ENCODE data around the gene HELZ2.
"Not testable (repeated sequence)": the region's sequence is repeated elsewhere in the genome, so short reads cannot be mapped to it uniquely, and the experiment has no call there.

HELZ2 gene

DNA sequence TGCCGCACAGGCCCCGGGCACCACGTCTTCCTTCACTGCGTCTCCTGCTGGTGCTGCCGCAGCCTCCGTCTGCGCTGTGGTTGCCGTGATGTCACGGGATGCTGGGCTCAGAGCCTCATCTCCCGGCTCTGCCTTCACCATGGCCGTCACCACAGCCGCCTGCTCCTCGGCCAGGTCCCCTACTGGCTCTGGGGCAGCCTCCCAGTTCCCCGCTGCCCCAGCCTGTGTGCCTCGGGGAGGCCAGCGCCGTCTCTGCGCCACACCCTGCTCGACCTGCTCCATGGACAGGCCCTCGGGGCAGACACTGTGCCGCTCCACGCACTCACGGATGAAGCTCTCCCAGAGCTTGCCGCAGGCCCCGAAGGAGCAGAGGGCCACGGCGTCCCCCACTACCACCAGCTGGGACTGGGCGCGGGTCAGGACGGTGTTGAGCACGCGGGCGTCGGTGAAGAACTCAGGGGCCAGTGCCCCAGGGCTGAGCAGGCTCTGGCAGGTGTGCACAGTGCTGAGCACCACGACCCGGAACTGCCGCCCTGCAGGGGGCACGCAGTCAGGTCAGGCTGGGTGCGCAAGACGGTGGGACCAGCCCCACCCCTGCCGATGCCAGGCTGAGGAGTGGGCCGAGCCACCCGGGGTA is 8.2 kb downstream of the HELZ2 start:
- DNase-seq (ENCODE audit: low read depth in 1 of 2, low spot score in 1 of 2): no peak

DNA sequence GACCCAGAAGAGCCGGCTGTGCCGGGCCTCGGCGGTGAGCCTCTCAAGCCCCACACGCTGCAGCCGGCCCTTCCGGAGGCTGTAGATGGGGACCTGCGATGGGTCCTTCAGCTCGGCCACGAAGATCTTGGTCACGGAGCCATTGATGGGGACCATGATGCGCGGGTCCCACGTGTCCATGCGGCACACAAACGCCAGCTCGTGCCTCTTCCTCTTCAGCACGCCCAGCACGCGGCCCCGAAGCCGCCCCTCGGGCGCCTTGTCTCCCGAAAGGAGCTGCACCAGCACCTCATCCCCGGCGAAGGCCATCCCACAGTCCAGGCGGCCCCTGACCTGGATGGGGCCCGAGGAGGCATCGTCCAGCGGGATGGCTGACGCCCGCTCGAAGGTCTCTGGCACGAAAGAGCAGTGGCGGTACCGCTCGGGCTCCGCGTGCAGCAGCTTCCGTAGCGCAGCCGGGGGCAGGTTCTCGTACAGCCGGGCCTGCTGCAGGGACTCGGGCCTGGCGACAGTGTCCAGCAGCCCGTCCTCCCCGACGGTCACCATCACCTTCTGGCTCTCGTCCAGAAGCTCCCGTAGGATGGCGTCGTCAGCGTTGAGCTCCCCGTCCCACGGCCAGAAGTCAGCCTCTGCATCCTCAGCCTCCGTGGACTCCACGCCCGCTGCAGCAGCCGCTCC is 8.9 kb downstream of the HELZ2 start:
- DNase-seq (ENCODE audit: low read depth in 1 of 2, low spot score in 1 of 2): no peak

DNA sequence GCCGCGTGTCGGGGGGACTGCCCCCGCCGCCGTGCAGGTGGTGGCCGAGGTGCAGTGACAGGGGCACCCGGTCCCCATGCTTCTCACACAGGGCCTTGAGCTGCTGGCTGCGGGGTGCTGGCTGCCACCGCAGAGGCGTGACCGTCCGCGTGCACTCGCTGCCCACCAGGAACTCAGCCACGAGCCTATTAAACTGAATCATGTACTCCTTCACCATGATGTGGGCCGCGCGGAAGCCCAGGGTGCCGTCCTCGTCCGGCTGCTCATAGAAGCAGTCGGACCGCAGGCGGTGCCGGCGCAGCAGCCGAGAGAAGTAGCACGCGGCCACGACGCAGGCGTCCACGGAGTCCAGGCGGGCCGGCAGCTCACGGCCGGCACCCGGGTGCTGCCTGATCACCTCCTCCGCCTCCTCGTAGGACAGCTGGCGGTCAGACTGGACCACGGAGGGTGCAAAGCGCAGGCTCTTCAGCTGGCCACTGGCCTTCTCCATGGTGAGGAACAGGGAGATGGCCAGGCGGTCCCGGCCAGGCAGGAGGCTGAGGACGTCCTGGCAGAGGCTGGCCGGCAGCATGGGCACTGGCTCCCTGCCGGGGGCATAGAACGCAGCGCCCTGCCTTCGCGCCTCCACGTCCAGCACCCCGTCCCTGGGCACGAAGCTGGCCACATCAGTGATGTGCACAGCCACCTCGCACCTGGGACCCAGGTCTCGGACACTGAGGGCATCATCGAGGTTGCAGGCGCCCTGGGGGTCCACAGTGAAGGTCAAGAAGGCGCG is 9.8 kb downstream of the HELZ2 start:
- no peak for DNase-seq (ENCODE audit: low read depth in 1 of 2, low spot score in 1 of 2)

DNA sequence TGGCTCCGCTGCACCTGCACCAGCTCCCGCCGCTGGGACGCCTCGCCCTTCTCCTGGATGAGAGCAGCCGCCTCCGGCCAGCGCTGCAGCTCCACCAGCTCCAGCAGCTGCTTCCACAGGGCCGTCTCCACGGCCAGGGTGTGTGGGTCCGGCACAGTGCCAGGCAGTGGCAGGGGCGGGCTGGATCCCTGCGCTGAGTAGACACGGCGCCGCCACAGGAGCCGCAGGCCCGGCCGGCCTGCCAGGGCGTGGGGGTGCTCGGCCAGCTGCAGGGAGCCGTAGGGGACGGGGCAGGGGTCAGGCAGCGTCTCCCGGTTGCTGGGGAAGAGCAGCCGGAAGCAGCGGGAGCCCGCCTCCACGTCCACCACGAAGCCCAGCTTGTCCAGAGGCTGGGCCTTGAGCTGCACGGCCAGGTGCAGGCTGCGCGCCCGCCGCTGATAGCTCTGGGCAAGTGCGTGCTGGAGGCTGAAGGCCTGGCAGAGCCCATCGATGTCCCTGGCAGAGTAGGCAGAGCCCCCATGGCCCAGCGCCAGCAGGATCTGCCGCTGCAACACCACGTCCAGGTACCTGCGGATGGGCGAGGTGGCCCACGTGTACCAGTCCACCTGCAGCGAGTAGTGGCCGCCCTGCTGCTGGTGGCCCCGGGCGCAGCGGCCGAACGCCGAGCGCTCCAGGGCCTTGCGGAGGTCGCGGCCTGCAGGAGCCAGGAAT is 10.7 kb downstream of the HELZ2 start:
- DNase-seq (ENCODE audit: low read depth in 1 of 2, low spot score in 1 of 2): no peak

DNA sequence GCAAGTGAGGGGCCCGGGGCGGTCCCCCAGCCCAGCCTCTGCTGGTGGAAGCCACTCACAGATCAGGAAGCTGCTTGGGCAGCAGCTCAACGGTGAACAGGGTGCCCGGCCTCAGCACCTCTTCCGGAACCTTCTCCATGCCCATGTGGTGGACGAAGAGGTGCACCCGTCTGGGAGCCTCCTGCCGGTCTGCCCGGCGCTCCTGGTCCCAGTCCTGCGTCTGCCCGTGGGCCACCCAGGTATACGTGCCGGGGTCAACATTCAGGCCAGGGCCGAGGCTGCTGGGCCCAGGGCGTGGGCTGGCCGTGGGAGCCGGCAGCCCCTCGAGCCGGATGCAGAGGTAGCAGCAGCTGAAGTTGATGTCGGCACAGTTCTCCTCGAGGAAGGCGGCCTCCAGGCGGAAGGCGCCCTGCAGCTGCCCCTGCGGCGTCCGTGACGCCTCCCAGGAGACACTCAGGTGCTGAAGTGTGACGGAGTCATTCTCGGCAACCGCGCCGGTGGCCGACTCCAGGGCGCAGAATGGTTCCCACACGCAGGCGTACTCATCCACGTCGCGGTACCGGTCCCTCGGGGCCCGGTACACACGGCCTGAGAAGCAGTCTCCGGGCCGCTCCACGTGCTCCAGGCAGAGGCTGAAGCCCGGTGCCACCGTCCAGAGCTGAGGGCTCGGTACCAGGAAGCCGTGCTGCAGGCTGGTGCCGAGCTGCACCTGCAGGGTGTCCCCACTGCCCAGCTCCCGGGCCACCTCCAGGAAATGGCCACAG is 11.4 kb downstream of the HELZ2 start:
- no peak for DNase-seq (ENCODE audit: low read depth in 1 of 2, low spot score in 1 of 2)

DNA sequence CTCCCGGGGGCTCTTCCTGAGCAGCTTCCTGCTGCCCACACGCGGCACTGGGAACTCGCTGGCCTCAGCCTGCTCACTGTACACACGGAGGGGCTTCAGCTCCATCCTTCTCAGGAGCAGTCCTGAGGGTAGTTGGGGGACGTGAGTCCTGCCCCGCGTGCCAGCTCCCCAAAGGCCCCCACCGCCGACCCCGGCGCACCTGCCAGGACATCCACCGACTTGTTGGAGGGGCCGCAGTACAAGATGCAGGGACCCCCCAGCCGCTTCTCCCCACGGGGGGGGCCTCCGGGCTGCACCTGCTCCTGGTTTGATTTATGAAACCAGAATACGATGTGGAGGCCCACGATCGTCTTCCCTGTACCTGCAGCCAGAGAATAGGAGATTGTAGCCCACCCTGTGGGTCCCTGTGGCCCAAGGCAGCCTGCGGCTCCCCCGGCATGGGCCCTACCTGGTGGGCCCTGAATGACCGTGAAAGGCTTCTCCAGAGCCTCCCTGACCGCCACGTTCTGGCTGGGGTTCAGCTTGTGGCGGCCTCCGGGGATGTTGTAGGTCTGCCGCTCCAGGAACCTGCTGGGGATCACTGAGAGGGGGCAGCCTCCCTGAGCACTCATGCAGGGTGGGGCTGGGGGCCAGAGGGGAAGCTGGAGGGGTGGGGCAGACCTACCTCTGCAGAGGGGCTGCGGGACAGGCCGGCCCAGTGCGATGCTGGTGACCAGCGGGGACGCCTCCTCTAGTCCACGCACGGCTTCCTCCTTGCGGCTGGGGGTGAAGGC is 12.2 kb downstream of the HELZ2 start:
- no peak for DNase-seq (ENCODE audit: low read depth in 1 of 2, low spot score in 1 of 2)

DNA sequence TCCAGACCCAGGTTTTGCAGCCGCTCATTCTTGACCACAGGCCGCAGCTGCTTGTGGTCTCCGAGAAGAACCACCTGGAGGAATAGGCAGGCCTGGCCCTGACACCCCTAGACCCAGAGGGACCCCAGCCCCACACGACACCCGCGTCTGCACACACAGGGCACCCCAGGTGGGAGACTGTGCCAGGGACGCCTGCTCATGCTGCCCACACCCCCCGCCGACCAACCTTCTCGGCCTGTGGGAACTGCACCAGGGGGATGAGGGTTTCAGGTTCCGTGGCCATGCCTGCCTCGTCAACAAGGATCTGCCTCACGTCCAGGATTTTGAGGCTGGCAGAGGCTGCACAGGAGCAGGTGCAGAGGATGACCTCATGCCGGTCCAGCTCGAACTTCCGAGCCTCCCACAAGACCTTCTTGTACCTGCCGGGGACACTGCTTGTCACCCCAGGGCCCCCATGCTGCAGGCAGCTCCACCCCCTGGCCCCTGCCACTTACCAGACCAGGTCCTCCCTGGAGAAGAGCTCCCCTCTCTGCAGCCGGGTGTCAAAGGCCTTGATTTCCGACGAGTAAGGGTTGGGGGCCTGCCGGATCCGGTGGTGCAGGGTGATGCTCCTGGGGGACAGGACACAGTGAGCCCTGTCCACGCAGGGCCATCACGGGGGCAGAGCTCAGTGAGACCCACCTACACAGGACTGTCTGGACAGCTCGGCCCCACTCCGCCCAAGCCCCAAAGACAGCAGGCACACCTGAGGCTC is 13.0 kb downstream of the HELZ2 start:
- no peak for DNase-seq (ENCODE audit: low read depth in 1 of 2, low spot score in 1 of 2)

DNA sequence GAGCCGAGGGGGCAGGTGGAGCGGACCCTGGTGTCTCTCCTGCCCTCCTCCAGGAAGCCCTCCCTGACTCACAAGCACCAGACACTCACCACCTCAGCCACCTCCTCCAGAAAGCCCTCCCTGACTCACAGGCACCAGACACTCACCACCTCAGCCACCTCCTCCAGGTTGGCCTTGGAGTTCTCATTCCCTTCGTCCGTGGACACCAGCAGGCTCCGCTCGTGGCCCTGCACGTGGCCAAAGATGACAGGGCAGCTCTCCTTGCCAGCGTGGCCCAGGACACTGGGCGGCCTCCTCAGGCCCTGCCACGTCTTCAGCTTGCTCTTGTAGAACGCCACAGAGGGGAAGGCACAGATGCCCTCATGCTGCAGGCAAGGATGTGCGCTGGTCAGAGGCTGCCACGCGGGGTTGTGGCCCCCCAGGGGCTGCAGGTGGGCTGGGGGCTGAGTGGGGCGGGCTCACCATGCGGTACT is 13.7 kb downstream of the HELZ2 start:
- DNase-seq (ENCODE audit: low read depth in 1 of 2, low spot score in 1 of 2): no peak

DNA sequence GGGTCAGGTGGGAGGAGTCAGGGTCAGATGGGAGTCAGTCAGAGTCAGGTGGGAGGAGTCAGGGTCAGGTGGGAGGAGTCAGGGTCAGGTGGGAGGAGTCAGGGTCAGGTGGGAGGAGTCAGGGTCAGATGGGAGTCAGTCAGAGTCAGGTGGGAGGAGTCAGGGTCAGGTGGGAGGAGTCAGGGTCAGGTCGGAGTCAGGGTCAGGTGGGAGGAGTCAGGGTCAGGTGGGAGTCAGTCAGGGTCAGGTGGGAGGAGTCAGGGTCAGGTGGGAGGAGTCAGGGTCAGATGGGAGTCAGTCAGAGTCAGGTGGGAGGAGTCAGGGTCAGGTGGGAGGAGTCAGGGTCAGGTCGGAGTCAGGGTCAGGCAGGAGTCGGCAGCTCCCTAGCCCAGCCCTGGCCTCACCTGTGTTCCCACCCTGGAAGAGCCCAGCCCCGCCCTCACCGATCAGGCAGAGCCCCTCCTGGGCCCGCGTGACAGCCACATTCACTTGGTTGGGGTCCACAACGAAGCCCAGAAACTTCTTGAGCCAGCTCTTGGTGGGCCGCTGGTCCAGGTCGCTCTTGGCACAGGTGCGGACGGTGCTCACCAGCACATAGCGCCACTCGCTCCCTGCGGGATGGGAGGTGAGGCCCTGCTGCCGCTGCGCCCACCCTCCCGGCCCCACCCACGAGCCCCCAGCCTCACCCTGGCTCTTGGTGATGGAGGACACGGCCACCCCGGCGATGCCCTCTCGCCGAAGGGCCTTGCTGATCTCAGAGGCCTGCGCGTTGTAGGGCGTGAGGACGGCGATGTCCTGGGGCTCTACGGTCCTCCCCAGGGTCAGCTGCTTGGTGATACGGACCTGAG is 14.3 kb downstream of the HELZ2 start:
- DNase-seq (ENCODE audit: low read depth in 1 of 2, low spot score in 1 of 2): not testable (repeated sequence)

DNA sequence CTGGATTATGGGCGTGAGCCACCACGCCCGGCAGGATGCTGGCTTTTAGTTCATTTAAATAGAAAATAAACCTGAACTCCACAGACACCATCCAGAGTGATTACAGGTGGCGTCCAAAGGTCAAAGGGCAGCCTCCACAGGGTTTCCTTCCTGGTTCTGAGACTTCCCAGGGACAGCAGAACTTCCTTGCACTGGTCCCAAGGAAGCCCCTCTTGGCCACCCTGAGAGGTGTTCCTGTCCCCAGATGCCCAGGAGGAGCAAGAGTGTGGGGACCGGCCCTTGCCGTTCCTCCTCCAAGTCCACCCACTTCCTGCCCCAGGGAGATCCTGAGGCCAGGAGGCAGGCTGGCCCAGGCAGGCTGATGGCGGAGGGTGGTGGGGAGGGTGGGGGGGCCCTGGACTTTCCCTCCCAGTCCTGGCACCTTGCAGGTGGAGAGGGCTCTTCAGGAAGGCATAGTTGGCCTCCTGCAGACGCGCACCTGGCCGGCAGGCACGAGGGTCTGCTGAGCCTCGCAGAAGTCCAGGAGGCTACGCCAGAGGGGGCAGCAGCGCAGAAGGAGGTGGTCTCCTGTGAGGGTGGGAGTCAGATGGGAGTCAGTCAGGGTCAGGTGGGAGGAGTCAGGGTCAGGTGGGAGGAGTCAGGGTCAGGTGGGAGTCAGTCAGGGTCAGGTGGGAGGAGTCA is 15.1 kb downstream of the HELZ2 start:
- DNase-seq (ENCODE audit: low read depth in 1 of 2, low spot score in 1 of 2): no peak

DNA sequence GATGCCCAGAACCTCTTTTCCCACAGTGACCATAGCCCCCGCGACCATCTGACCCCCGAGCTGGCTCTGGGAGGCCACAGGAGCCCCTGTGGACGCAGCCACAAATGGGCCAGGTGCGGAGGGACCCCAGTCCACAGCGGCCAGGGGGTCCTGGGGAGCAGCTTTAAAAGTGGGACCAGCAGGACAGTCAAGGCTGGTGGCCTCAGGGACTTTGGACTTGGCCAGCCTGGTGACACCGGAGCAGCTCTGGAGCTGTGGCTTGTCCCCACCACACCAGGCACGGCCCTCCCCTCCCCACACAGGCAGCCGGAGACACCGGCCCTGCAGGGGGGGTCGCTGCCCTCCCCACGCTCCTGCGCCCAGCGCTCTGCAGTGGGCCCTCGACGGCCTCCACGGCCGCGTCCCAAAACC is 16.6 kb downstream of the HELZ2 start:
- DNase-seq (ENCODE audit: low read depth in 1 of 2, low spot score in 1 of 2): no peak

DNA sequence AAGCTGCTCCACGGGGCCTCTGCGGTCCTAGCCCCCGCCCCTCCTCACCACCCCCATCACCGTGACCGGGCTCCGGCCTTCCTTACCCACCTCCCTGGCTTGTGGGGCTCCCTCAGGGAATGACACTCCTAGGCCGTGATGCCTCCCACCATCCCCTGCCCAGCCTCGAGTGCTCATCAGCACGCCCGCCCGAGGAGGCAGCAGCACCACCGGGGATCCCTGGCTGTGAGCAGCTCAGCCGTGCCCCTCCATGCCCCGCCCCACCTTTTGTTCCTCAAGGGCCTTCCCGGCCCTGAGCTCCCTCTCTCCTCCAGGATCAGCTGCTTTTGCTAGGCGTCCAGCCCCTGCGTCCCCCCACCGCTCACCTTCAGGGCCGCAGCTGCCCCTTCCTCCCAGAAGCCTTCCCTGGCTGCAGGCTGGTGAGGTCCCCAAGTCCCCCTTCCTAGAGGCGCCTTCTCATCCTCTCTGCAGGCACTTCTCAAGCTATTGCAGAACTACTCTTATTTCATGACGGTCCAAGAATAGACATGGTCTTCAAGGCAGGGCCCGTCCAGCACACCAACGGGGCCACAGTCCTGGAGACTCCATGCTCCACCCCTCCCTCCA is 17.1 kb downstream of the HELZ2 start:
- no peak for DNase-seq (ENCODE audit: low read depth in 1 of 2, low spot score in 1 of 2)

DNA sequence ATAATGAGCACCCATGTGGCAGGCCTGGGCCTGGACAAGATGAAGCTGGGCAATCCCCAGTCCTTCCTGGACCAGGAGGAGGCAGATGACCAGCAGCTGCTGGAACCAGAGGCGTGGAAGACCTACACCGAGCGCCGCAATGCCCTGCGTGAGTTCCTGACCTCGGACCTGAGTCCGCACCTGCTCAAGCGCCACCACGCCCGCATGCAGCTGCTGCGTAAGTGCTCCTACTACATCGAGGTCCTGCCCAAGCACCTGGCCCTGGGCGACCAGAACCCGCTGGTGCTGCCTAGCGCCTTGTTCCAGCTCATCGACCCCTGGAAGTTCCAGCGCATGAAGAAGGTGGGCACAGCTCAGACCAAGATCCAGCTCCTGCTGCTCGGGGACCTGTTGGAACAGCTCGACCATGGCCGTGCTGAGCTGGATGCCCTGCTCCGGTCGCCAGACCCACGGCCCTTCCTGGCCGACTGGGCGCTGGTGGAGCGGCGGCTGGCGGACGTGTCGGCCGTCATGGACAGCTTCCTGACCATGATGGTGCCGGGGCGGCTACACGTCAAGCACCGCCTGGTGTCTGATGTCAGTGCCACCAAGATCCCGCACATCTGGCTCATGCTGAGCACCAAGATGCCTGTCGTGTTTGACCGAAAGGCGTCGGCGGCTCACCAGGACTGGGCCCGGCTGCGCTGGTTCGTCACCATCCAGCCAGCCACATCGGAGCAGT is 18.2 kb downstream of the HELZ2 start:
- DNase-seq (ENCODE audit: low read depth in 1 of 2, low spot score in 1 of 2): no peak

DNA sequence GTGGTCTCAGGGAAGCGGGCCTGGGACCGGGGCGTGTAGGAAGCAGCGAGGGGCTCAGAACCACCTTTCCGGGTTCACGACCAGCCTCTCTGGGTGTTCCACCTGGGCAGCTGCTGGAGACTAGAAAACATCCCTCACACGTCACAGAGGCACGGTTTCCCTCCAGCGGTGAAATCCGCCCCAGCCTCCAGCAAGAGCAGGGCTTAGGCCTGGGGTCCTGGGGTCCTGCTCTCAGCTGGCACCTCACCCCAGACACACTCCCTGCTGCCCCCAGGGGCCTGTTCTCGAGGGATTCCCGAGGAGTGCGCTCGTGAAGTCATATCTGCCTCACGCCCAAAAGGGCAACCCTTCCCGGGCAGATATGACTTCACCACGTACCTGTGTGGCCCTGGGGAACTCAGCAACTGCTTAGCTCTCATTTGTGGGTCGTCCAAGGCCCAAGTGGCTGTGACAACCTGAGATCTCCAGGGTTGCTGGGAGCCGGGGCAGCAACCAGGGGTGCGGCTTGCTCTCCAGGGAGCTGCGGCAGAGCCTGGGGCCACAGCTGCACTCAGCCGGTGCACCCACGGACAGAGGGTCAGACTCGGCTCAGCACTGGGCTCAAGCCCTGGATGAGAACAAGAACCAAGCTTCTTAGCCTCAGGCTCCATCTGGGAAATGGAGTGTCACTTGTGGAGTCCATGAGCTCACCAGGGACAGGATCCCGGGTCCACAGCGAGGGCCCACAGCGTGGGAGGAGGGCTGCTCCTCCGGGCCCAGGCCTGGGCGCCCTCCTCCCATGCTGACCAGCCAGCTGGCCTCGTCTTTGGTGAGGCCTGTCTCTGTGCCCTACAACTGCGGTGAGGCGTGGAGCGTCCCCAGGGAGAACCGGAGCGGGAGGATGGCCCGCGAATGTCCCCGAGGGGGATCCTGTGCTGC is 19.4 kb downstream of the HELZ2 start:
- no peak for DNase-seq (ENCODE audit: low read depth in 1 of 2, low spot score in 1 of 2)

DNA sequence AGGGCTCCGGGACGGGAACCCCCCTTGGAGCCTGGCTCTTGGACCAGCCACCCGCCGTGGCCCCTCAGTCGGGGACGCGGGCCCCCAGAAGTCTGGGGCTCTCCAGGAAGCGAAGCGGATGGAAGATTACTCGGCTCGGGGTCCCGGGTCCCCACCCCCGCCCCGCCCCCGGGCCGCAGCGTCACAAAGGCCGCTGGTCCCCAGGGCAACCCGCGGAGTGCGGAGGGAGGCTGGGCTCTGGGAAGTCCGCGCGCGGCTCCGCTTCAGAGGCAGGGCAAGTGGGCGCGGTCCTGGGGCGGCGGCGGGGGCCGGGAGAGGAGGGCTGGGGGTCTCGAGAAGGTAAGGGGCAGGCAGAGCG is 20.1 kb downstream of the HELZ2 start, which contains the start of gene FNDC11:
TSS of gene FNDC11 (plus strand) at position 227 of the 358 bp plus-strand sequence. CDS start 1,505 bp downstream, outside the sequence.
- DNase-seq (ENCODE audit: low read depth in 1 of 2, low spot score in 1 of 2): no peak

Measured in activated CD4-positive, alpha-beta T cell treated with anti-CD3 and anti-CD28 coated beads, Interleukin-2, amount 50 U/mL, for 24 hours (primary cell).